Caco-2 (cell line): Measurements from ENCODE around the gene EMX1. TPM values are rescaled to one million over a fixed set of nuclear protein-coding genes. Genes with fewer than 3 reads are reported as not detected.

Experiments
- BruUV-seq: library from RNA; stranded (reverse); fragments of 400-500 nt; replicated peaks from 2 replicates; lab custom pipeline; 2021; lab: Mats Ljungman, UMichigan
- CTCF ChIA-PET: fragments of 300-600 bp; sonication (Branson Sonifier 250); formaldehyde crosslinking; loops from one replicate; lab custom pipeline; 2022; ENCODE audit warnings: antibody characterized with exemption; lab: Charles Lee
- POLR2A ChIA-PET: fragments of 300-600 bp; sonication (Branson Sonifier 250); formaldehyde crosslinking; loops from one replicate; lab custom pipeline; 2022; ENCODE audit warnings: antibody characterized with exemption; lab: Charles Lee
- DNase-seq, 2 experiments: peaks; one replicate each; pipeline versions ENCODE4 v3.0.0 to v3.0.0-alpha.2; 2020 to 2022
- H3K27me3 ChIP-seq: replicated peaks from 2 replicates; pipeline ENCODE4 v1.6.0; 2011; ENCODE audit warnings: low read length; ENCODE audit not compliant: control insufficient read depth, insufficient read depth
- H3K36me3 ChIP-seq: 2 replicates; pipeline ENCODE4 v1.5.1; 2011; ENCODE audit warnings: low read length; ENCODE audit not compliant: control insufficient read depth, insufficient read depth
- H3K4me1 ChIP-seq: fragments of 250-450 bp; sonication (Bioruptor Pico); 2 replicates; pipeline ENCODE4 v1.5.1; 2020; ENCODE audit warnings: mild to moderate bottlenecking
- H3K4me3 ChIP-seq: 2 replicates; pipeline ENCODE4 v1.5.1; 2011; ENCODE audit warnings: low read depth, mild to moderate bottlenecking, control low read depth, low read length
- H3K9me3 ChIP-seq: fragments of 250-450 bp; sonication (Bioruptor Pico); 2 replicates; pipeline ENCODE4 v1.5.1; 2020; ENCODE audit warnings: mild to moderate bottlenecking, moderate library complexity
- H3K27ac Mint-ChIP-seq: one replicate; pipeline ENCODE4 v1.8.0; 2022; ENCODE audit warnings: mixed read lengths; ENCODE audit not compliant: unreplicated experiment
- H3K27me3 Mint-ChIP-seq: one replicate; pipeline ENCODE4 v1.8.0; 2022; ENCODE audit warnings: mixed read lengths; ENCODE audit not compliant: insufficient read depth, unreplicated experiment
- H3K36me3 Mint-ChIP-seq: one replicate; pipeline ENCODE4 v1.8.0; 2022; ENCODE audit warnings: mild to moderate bottlenecking, mixed read lengths; ENCODE audit not compliant: insufficient read depth, unreplicated experiment
- H3K4me1 Mint-ChIP-seq: one replicate; pipeline ENCODE4 v1.8.0; 2022; ENCODE audit warnings: low read depth, mixed read lengths; ENCODE audit not compliant: unreplicated experiment
- H3K4me3 Mint-ChIP-seq: one replicate; pipeline ENCODE4 v1.8.0; 2022; ENCODE audit warnings: mild to moderate bottlenecking, moderate library complexity, mixed read lengths; ENCODE audit not compliant: unreplicated experiment
- H3K9me3 Mint-ChIP-seq: one replicate; pipeline ENCODE4 v1.8.0; 2022; ENCODE audit warnings: mixed read lengths; ENCODE audit not compliant: unreplicated experiment
- intact Hi-C: fragments of 100-400 bp; cut with micrococcal nuclease; formaldehyde crosslinking; loops from one replicate; pipeline ENCODE4 v1.10.0; 2022; ENCODE audit not compliant: unreplicated experiment
- total RNA-seq: library from RNA; stranded (reverse); gene quantifications from 2 replicates; pipeline ENCODE4 v1.2.3, GENCODE V29; 2022
- TF ChIP-seq, protein P1 (sequence below), 2 experiments: fragments of 200-600 bp in 1 of 2; IDR thresholded peaks; 1 replicate in 1 of 2; 2 replicates in 1 of 2; pipeline versions ENCODE4 v1.5.1 to v1.8.0; 2011 to 2022; ENCODE audit warnings: antibody characterized with exemption in 1 of 2, control low read depth in 1 of 2, inconsistent platforms in 1 of 2, low read depth in 1 of 2, low read length in 1 of 2, mild to moderate bottlenecking in 1 of 2, moderate library complexity in 1 of 2; ENCODE audit not compliant: insufficient read depth in 1 of 2, severe bottlenecking in 1 of 2, unreplicated experiment in 1 of 2

Gene EMX1
- total RNA-seq, 1 experiment from 2014 or later: 3.6 TPM

DNA sequence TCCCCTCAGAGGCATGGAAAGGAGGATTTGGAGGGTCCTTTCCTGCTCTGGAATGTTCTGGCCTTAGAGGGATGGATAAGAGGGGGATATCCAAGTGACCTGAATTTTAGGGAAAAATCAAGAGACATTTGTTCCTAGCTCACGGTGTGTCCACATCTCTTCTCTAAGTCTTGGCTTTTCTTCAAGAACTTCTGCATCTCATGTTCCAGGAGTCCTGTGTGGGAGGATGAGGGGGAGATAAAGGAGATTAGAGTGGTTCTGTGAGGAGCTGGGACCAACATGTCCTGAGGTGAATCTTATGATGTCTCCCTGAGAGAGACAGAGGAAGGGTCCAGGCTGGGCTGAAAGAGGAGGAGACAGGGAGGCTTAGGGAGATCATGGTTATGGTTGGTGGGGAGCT, 11.7 kb downstream of the EMX1 start:
- intact Hi-C loops: no loop called here
- Mint-ChIP-seq H3K27me3 (peaks cover 3% of the 10 kb centered on the region), H3K4me1 (no peaks in the 10 kb centered on the region), H3K4me3 (no peak overlapping the region), H3K27ac (no peak overlapping the region), H3K9me3 (no peaks in the 10 kb centered on the region), H3K36me3 (no peaks in the 10 kb centered on the region)
- ChIA-PET CTCF (interaction anchor here (1.4 kb wide), 1 partner anchor 36 kb away, joined by 5 read pairs; no protein-coding TSS in a partner anchor), POLR2A (no interaction called here)
- TF ChIP-seq, protein P1, sequence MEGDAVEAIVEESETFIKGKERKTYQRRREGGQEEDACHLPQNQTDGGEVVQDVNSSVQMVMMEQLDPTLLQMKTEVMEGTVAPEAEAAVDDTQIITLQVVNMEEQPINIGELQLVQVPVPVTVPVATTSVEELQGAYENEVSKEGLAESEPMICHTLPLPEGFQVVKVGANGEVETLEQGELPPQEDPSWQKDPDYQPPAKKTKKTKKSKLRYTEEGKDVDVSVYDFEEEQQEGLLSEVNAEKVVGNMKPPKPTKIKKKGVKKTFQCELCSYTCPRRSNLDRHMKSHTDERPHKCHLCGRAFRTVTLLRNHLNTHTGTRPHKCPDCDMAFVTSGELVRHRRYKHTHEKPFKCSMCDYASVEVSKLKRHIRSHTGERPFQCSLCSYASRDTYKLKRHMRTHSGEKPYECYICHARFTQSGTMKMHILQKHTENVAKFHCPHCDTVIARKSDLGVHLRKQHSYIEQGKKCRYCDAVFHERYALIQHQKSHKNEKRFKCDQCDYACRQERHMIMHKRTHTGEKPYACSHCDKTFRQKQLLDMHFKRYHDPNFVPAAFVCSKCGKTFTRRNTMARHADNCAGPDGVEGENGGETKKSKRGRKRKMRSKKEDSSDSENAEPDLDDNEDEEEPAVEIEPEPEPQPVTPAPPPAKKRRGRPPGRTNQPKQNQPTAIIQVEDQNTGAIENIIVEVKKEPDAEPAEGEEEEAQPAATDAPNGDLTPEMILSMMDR (IDR thresholded peaks at IDR 0.05; ENCODE audit: insufficient read depth in 1 of 2, low read depth in 1 of 2, low read length in 1 of 2, severe bottlenecking in 1 of 2, unreplicated experiment in 1 of 2): no peak
- Histone ChIP-seq H3K9me3 (no peaks in the 10 kb centered on the region), H3K4me3 (no peak overlapping the region), H3K4me1 (0 out of 2 replicates have a peak, but pooled peaks cover 5% of the 10 kb centered on the region), H3K36me3 (peaks cover 1% of the 10 kb centered on the region; the same call in 1 of the 2 replicates), H3K27me3 (peaks cover 1% of the 10 kb centered on the region; the same call in 1 of the 2 replicates)
- no peak for DNase-seq
- no TSS peak for BruUV-seq

DNA sequence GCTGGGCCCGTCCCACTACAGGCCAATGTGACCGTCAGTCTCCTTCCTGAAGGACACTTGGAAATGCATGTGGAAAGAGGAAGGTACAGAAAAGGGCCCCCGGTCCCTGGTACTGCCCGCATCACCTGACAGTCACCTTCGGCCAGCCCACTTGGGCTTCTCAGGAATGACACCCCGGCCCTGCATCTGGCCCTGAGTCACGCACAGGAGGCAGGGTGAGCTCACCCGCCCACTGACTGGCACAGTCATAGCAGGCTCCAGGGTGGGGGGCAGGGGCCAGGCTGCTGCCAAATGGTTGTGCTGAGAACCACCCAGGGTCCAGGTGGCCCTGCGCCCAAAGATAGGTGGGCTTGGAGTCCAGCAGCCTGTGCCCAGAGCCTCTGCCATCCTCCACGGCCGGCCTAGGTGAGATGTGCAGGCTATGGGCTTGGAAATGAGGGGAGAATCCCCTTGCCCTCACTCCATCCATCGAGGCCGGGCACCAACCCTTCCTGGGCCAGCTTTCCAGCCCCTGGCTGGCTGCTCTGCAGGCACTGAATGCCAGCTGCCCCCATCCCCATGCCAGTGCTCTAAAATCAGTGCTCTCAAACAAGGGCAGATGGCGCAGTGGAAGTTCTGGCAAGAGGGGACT, 14.1 kb downstream of the EMX1 start:
- Mint-ChIP-seq H3K4me1 (peaks cover 6% of the 10 kb centered on the region), H3K4me3 (no peak overlapping the region), H3K27me3 (no peaks in the 10 kb centered on the region), H3K36me3 (no peaks in the 10 kb centered on the region), H3K27ac (no peak overlapping the region), H3K9me3 (no peaks in the 10 kb centered on the region)
- POLR2A ChIA-PET: no interaction called here
- peak in 1 of 2 experiments; percentile 16 for DNase-seq
- Histone ChIP-seq H3K36me3 (peaks cover 1% of the 10 kb centered on the region), H3K27me3 (peaks cover under 1% of the 10 kb centered on the region; the same call in 1 of the 2 replicates), H3K9me3 (no peaks in the 10 kb centered on the region), H3K4me3 (no peak overlapping the region), H3K4me1 (0 out of 2 replicates have a peak, but pooled peaks cover 5% of the 10 kb centered on the region)
- BruUV-seq: no TSS peak
- CTCF ChIA-PET: interaction anchor here (4.8 kb wide), 1 partner anchor 38 kb away, joined by 62 read pairs; no protein-coding TSS in a partner anchor
- TF ChIP-seq, protein P1 (IDR thresholded peaks at IDR 0.05; ENCODE audit: insufficient read depth in 1 of 2, low read depth in 1 of 2, low read length in 1 of 2, severe bottlenecking in 1 of 2, unreplicated experiment in 1 of 2): no peak
- intact Hi-C loops: no loop called here

DNA sequence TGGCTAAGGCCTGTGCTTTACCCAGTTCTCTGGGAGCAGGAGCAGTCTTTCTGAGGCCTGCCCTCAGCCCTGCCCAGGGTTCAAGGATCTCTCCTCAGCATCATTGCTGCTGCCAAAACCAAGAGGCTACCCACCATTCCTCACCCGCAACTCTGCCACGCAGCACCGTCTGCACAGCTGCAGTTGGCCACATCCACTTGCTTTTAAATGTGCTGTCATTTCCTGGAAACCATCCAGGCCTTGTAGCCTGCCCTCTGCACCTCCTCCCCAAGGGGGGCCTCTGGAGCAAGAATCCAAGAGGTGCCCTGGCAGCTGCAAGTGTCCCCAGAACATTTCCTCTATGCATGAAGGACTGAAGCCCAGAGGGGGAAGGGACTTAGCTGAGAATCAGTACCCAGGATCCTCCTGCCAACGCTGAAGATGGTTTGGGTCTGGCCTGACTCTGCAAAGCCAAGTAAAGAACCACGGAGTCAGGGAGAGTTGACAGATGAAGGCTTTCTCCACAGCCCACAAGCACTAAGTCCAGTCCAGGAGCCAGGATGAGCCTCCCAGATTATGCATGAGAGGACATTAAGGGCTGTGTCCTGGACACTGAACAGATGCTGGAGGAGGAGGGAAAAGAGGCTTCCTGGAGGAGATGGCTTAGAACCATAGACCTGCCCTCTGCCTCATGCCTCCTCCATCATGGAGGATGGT, 14.9 kb downstream of the EMX1 start:
- no TSS peak for BruUV-seq
- Mint-ChIP-seq H3K4me3 (no peak overlapping the region), H3K9me3 (no peaks in the 10 kb centered on the region), H3K4me1 (peaks cover 6% of the 10 kb centered on the region), H3K36me3 (no peaks in the 10 kb centered on the region), H3K27ac (no peak overlapping the region), H3K27me3 (no peaks in the 10 kb centered on the region)
- Histone ChIP-seq H3K4me3 (no peak overlapping the region), H3K9me3 (no peaks in the 10 kb centered on the region), H3K36me3 (peaks cover 1% of the 10 kb centered on the region), H3K27me3 (no peaks in the 10 kb centered on the region; the same call in 1 of the 2 replicates), H3K4me1 (0 out of 2 replicates have a peak, but pooled peaks cover 5% of the 10 kb centered on the region)
- CTCF ChIA-PET: interaction anchor here (4.8 kb wide), 1 partner anchor 39 kb away, joined by 62 read pairs; no protein-coding TSS in a partner anchor
- no peak for DNase-seq
- TF ChIP-seq, protein P1 (IDR thresholded peaks at IDR 0.05; ENCODE audit: insufficient read depth in 1 of 2, low read depth in 1 of 2, low read length in 1 of 2, severe bottlenecking in 1 of 2, unreplicated experiment in 1 of 2): no peak
- intact Hi-C loops: no loop called here
- POLR2A ChIA-PET: no interaction called here
